Liver (tissue), 3 donors: ENCODE data around the gene CDH22.

Source experiments
- CTCF ChIP-seq: fragments of 150-350 bp; IDR thresholded peaks from 2 replicates; pipeline ENCODE4 v1.5.1; 2017; ENCODE audit warnings: improper control_type of control experiment, low read depth, low read length; ENCODE audit not compliant: missing input control
- SP1 ChIP-seq: IDR thresholded peaks from 2 replicates; pipeline ENCODE4 v1.6.1; 2018; ENCODE audit warnings: antibody characterized with exemption, mild to moderate bottlenecking
- donor health status: healthy.
- donor health status: healthy.

GRCh38 chr20:46347841-46348803 is 39.8 kb upstream of the CDH22 start:
- TF ChIP-seq CTCF = no peak
- no peak for TF ChIP-seq SP1
